GM12878 (cell line): Measurements from ENCODE around the gene RGCC. TPM values are rescaled to one million over a fixed set of nuclear protein-coding genes. Genes with fewer than 3 reads are reported as not detected.

Experiments
- ATAC-seq: fragments of 200-7000 bp; cut with Tn5 transposase; 3 replicates; pipeline ENCODE4 v1.9.1; 2020; ENCODE audit warnings: mild to moderate bottlenecking, moderate library complexity
- BruUV-seq: library from RNA; stranded (reverse); fragments of 400-500 nt; replicated peaks from 2 replicates; lab custom pipeline; 2021; lab: Mats Ljungman, UMichigan
- CTCF ChIA-PET: fragments of 300-600 bp; sonication (Branson Sonifier 250); formaldehyde crosslinking; extraction: SDS; loops from one replicate; lab custom pipeline; 2021; ENCODE audit warnings: inconsistent platforms; lab: Yijun Ruan, JAX
- POLR2A ChIA-PET: fragments of 350-600 bp; formaldehyde crosslinking; extraction: SDS; loops from one replicate; lab custom pipeline; 2021; ENCODE audit warnings: inconsistent platforms; lab: Charles Lee
- RAD21 ChIA-PET: fragments of 300-600 bp; sonication (Branson Sonifier 250); formaldehyde crosslinking; loops from one replicate; lab custom pipeline; 2023; ENCODE audit warnings: antibody characterized with exemption; ENCODE audit not compliant: unreplicated experiment; lab: Charles Lee
- SMC1A ChIA-PET: fragments of 300-600 bp; sonication (Branson Sonifier 250); formaldehyde crosslinking; loops from one replicate; lab custom pipeline; 2023; ENCODE audit not compliant: unreplicated experiment, uncharacterized antibody; lab: Charles Lee
- DNase-seq: peaks from one replicate; pipeline ENCODE4 v3.0.0-alpha.2; 2011; ENCODE audit warnings: low read depth, low spot score
- FAIRE-seq: peaks from 3 replicates; lab custom pipeline; 2011; peaks lifted over from hg19 to GRCh38; lab: Jason Lieb, UNC
- H2AFZ ChIP-seq: 2 replicates; pipeline ENCODE4 v1.6.0; 2011; ENCODE audit warnings: low read depth, low read length, control low read depth; ENCODE audit not compliant: control insufficient read depth
- H3K27ac ChIP-seq: 2 replicates; pipeline ENCODE4 v1.5.1; 2011; ENCODE audit warnings: control low read depth; ENCODE audit not compliant: control insufficient read depth, insufficient read depth
- H3K27me3 ChIP-seq, 2 experiments: replicated peaks in 1 of 2; 2 replicates each; pipeline versions ENCODE4 v1.6.0 to v1.6.1; 2011; ENCODE audit warnings: low read length in 1 of 2; ENCODE audit not compliant: control insufficient read depth in 2 of 2, insufficient read depth in 2 of 2
- H3K36me3 ChIP-seq, 2 experiments: 2 replicates each; pipeline ENCODE4 v1.5.1; 2011; ENCODE audit warnings: low read length in 1 of 2; ENCODE audit not compliant: control insufficient read depth in 2 of 2, insufficient read depth in 2 of 2
- H3K4me1 ChIP-seq: 2 replicates; pipeline ENCODE4 v1.6.1; 2011; ENCODE audit warnings: mild to moderate bottlenecking, low read length, moderate library complexity, mixed read lengths; ENCODE audit not compliant: control insufficient read depth, insufficient read depth
- H3K4me2 ChIP-seq: 2 replicates; pipeline ENCODE4 v1.6.0; 2011; ENCODE audit warnings: control low read depth; ENCODE audit not compliant: control insufficient read depth, insufficient read depth
- H3K4me3 ChIP-seq: fragments of 200-600 bp; sonication (generic); 2 replicates; pipeline ENCODE4 v1.5.1; 2016
- H3K79me2 ChIP-seq: 2 replicates; pipeline ENCODE4 v1.6.0; 2011; ENCODE audit warnings: low read length; ENCODE audit not compliant: control insufficient read depth, insufficient read depth
- H3K9ac ChIP-seq: 2 replicates; pipeline ENCODE4 v1.8.0; 2011; ENCODE audit warnings: low read length, control low read depth, mixed read lengths; ENCODE audit not compliant: control insufficient read depth, insufficient read depth
- H3K9me3 ChIP-seq: replicated peaks from 3 replicates; pipeline ENCODE4 v1.5.1; 2011; ENCODE audit warnings: mild to moderate bottlenecking, low read length; ENCODE audit not compliant: control insufficient read depth, insufficient read depth
- H4K20me1 ChIP-seq: 2 replicates; pipeline ENCODE4 v1.6.0; 2011; ENCODE audit not compliant: control insufficient read depth, insufficient read depth
- CEBPB ChIP-seq, 2 experiments: fragments of 150-350 bp in 1 of 2; IDR thresholded peaks; 2 replicates each; pipeline ENCODE4 v1.6.1; 2012 to 2014; ENCODE audit warnings: low read depth in 2 of 2, low read length in 2 of 2, borderline replicate concordance in 1 of 2, inconsistent platforms in 1 of 2
- CEBPZ ChIP-seq: fragments of 150-350 bp; IDR thresholded peaks from 2 replicates; pipeline ENCODE4 v1.6.1; 2016; ENCODE audit warnings: low read depth, low read length
- CHD1 ChIP-seq: IDR thresholded peaks from 2 replicates; pipeline ENCODE4 v1.6.1; 2012; ENCODE audit warnings: low read depth, low read length, improper control_type of control experiment
- CTCF ChIP-seq, 3 experiments: IDR thresholded peaks in 2 of 3; conservative IDR thresholded peaks in 1 of 3; 2 replicates each; pipeline ENCODE4 v1.5.1; 2011; ENCODE audit warnings: low read depth in 3 of 3, low read length in 3 of 3, mild to moderate bottlenecking in 3 of 3, control low read depth in 2 of 3, moderate library complexity in 2 of 3, inconsistent platforms in 1 of 3, mixed read lengths in 1 of 3; ENCODE audit not compliant: control insufficient read depth in 2 of 3, insufficient read depth in 1 of 3; ENCODE audit errors: extremely low read depth in 1 of 3
- GATAD2B ChIP-seq: fragments of 450-650 bp; conservative IDR thresholded peaks from 2 replicates; pipeline ENCODE4 v1.6.1; 2017; ENCODE audit warnings: low read depth, mild to moderate bottlenecking, moderate library complexity
- POU2F2 ChIP-seq: IDR thresholded peaks from 3 replicates; pipeline ENCODE4 v1.6.1; 2011; ENCODE audit warnings: low read depth, mild to moderate bottlenecking, low read length, borderline replicate concordance
- RAD21 ChIP-seq: IDR thresholded peaks from 2 replicates; pipeline ENCODE4 v1.6.1; 2011; ENCODE audit warnings: mild to moderate bottlenecking, low read depth, low read length, moderate library complexity; ENCODE audit not compliant: insufficient read depth
- RUNX3 ChIP-seq: IDR thresholded peaks from 2 replicates; pipeline ENCODE4 v1.6.1; 2012; ENCODE audit warnings: low read length, inconsistent platforms
- SMAD5 ChIP-seq: IDR thresholded peaks from 2 replicates; pipeline ENCODE4 v1.6.1; 2016; ENCODE audit warnings: antibody characterized with exemption, low read depth
- SPI1 ChIP-seq: IDR thresholded peaks from 2 replicates; pipeline ENCODE4 v1.6.1; 2011; ENCODE audit warnings: low read depth, mild to moderate bottlenecking, low read length, moderate library complexity, borderline replicate concordance; ENCODE audit not compliant: insufficient read depth
- STAT1 ChIP-seq: fragments of 450-650 bp; conservative IDR thresholded peaks from 2 replicates; pipeline ENCODE4 v1.6.1; 2014; ENCODE audit warnings: antibody characterized with exemption, mild to moderate bottlenecking
- STAT3 ChIP-seq: IDR thresholded peaks from 2 replicates; pipeline ENCODE4 v1.6.1; 2011; ENCODE audit warnings: low read depth, low read length, improper control_type of control experiment
- TARDBP ChIP-seq: IDR thresholded peaks from 2 replicates; pipeline ENCODE4 v1.6.1; 2016; ENCODE audit warnings: borderline replicate concordance
- USF1 ChIP-seq: IDR thresholded peaks from 2 replicates; pipeline ENCODE4 v1.6.1; 2011; ENCODE audit warnings: borderline replicate concordance, low read depth, mild to moderate bottlenecking, moderate library complexity, mixed read lengths, low read length; ENCODE audit not compliant: insufficient read depth; ENCODE audit errors: extremely low read length
- ZNF24 ChIP-seq: fragments of 450-650 bp; IDR thresholded peaks from 2 replicates; pipeline ENCODE4 v1.6.1; 2017; ENCODE audit warnings: antibody characterized with exemption, mild to moderate bottlenecking
- WGBS: methylation state at CpG from one replicate; pipeline ENCODE4 v1.1.6; 2016; ENCODE audit warnings: low lambda C conversion rate; ENCODE audit not compliant: insufficient replicate concordance, insufficient coverage; ENCODE audit errors: missing lambda C conversion rate; 5-methylcytosine and 5-hydroxymethylcytosine counted together
- in situ Hi-C: fragments of 300-500 bp; cut with MboI; formaldehyde crosslinking; loops from 9 replicates; pipeline ENCODE4 v1.14.3; 2018; ENCODE audit warnings: mixed read lengths
- intact Hi-C: fragments of 100-400 bp; cut with micrococcal nuclease; formaldehyde crosslinking; loops from one replicate; pipeline ENCODE4 v1.14.2; 2022; ENCODE audit not compliant: unreplicated experiment
- polyA plus RNA-seq, 11 experiments: library from polyadenylated mRNA; depleted of rRNA in 4 of 11; unstranded in 6 of 11; stranded (reverse) in 5 of 11; fragments of >200 nt; fragmentation: Nextera tagmentation in 4 of 11; fragmentation: Illumina TruSeq in 1 of 11; extraction: Ambion mirVana in 4 of 11; extraction: Trizol in 1 of 11; gene quantifications; 1 replicate in 1 of 11; 2 replicates in 10 of 11; pipeline versions ENCODE4 v1.2.1 to v1.2.3, GENCODE V29; 2011 to 2016; ENCODE audit warnings: inconsistent platforms in 2 of 11, missing spikeins in 2 of 11, low read depth in 1 of 11
- total RNA-seq, 4 experiments: library from RNA; depleted of rRNA in 3 of 4; stranded (reverse); fragments of >200 nt in 3 of 4; fragmentation: Illumina TruSeq in 1 of 4; extraction: Trizol in 1 of 4; gene quantifications; 2 replicates each; pipeline versions ENCODE4 v1.2.1 to v1.2.3, GENCODE V29; 2013 to 2021
- TF ChIP-seq, protein P1 (sequence below): fragments of 450-650 bp; IDR thresholded peaks from 2 replicates; pipeline ENCODE4 v1.6.1; 2016; ENCODE audit warnings: mild to moderate bottlenecking
- TF ChIP-seq, protein P2 (sequence below): IDR thresholded peaks from 2 replicates; pipeline ENCODE4 v1.6.1; 2012; ENCODE audit warnings: low read length, inconsistent platforms

Gene RGCC
- total and polyA plus RNA-seq, 10 of the 15 experiments (the other 5 are each of a cell fraction or from before 2014, with no cell fraction given) = 0.41 to 19.4 (median 9.9) TPM

DNA sequence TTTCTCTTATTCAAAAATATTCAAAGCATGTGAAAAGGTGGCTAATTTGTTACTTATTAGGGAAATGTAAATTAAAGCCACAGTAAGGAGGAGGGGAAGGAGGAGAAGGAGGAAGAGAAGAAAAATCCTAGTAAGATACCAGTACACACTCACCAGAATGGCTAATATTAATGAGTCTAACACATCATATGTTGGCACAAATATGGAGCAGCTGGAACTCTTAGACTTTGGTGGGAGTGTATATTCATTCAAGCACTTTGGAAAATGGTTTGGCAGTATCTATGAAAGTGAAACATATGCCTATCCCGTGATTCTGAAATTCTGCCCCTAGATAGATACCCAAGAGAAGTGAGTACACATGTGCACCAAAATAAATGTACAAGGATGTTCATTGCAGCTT, 38.1 kb upstream of the RGCC start:
- ATAC-seq (no peak), DNase-seq (no peak), FAIRE-seq (no peak)
- H4K20me1 ChIP-seq = no peaks in the 10 kb centered on the region
- no peak overlapping the region for H3K4me2 ChIP-seq
- ChIA-PET SMC1A (no interaction called here), RAD21 (no interaction called here), POLR2A (no interaction called here), CTCF (no interaction called here)
- 0% methylated on average over 1 of the region's 1 CpG for WGBS
- intact Hi-C loops (no loop called here), in situ Hi-C loops (no loop called here)
- no peak overlapping the region for H3K9ac ChIP-seq
- H3K27me3 ChIP-seq = no peaks in the 10 kb centered on the region
- no peaks in the 10 kb centered on the region for H3K36me3 ChIP-seq
- no peaks in the 10 kb centered on the region for H3K4me1 ChIP-seq
- no peak overlapping the region for H2AFZ ChIP-seq
- H3K4me3 ChIP-seq = no peak overlapping the region
- H3K9me3 ChIP-seq = no peaks in the 10 kb centered on the region
- no TSS peak for BruUV-seq
- H3K79me2 ChIP-seq = no peaks in the 10 kb centered on the region
- no peak overlapping the region for H3K27ac ChIP-seq
- TF ChIP-seq STAT3 (no peak), POU2F2 (no peak), SMAD5 (no peak), ZNF24 (no peak), CEBPB (IDR thresholded peaks at IDR 0.05; ENCODE audit: borderline replicate concordance in 1 of 2, low read depth in 2 of 2, low read length in 2 of 2) (no peak), CTCF (IDR thresholded peaks at IDR 0.05 in 2 of 3, conservative IDR thresholded peaks at IDR 0.05 in 1 of 3; ENCODE audit: control insufficient read depth in 2 of 3, extremely low read depth in 1 of 3, insufficient read depth in 1 of 3, low read depth in 3 of 3, low read length in 3 of 3) (no peak), RUNX3 (no peak), USF1 (no peak), SPI1 (no peak), GATAD2B (no peak), RAD21 (no peak), CEBPZ (no peak), TARDBP (no peak), CHD1 (no peak), STAT1 (no peak)
- TF ChIP-seq, protein P1, sequence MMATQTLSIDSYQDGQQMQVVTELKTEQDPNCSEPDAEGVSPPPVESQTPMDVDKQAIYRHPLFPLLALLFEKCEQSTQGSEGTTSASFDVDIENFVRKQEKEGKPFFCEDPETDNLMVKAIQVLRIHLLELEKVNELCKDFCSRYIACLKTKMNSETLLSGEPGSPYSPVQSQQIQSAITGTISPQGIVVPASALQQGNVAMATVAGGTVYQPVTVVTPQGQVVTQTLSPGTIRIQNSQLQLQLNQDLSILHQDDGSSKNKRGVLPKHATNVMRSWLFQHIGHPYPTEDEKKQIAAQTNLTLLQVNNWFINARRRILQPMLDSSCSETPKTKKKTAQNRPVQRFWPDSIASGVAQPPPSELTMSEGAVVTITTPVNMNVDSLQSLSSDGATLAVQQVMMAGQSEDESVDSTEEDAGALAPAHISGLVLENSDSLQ = no peak
- TF ChIP-seq, protein P2, sequence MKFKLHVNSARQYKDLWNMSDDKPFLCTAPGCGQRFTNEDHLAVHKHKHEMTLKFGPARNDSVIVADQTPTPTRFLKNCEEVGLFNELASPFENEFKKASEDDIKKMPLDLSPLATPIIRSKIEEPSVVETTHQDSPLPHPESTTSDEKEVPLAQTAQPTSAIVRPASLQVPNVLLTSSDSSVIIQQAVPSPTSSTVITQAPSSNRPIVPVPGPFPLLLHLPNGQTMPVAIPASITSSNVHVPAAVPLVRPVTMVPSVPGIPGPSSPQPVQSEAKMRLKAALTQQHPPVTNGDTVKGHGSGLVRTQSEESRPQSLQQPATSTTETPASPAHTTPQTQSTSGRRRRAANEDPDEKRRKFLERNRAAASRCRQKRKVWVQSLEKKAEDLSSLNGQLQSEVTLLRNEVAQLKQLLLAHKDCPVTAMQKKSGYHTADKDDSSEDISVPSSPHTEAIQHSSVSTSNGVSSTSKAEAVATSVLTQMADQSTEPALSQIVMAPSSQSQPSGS = no peak
